Thymus (tissue), 11 donors: ENCODE data around the gene NEIL3. TPM values are rescaled to one million over a fixed set of nuclear protein-coding genes. Genes with fewer than 3 reads are reported as not detected.
A peak's percentile ranks its signal among the peaks of the same experiment; 100 is the strongest.

Experiments used
- DNase-seq, 9 donors: peaks; one replicate each; pipeline ENCODE4 v3.0.0-alpha.2; 2013; ENCODE audit warnings: low spot score in 9 of 9, low read depth in 6 of 9, missing footprints in 1 of 9
- H3K27ac ChIP-seq, 2 donors: one replicate each; pipeline ENCODE4 v1.5.1; 2013; ENCODE audit warnings: control low read depth in 1 of 2, low read depth in 1 of 2, low read length in 1 of 2, mild to moderate bottlenecking in 1 of 2, moderate library complexity in 1 of 2
- H3K27me3 ChIP-seq, 2 donors: one replicate each; pipeline ENCODE4 v1.5.1; 2013; ENCODE audit warnings: low read length in 1 of 2; ENCODE audit not compliant: control insufficient read depth in 2 of 2, insufficient read depth in 1 of 2
- H3K36me3 ChIP-seq, 2 donors: one replicate each; pipeline ENCODE4 v1.5.1; 2013; ENCODE audit warnings: low read length in 1 of 2, mild to moderate bottlenecking in 1 of 2, moderate library complexity in 1 of 2; ENCODE audit not compliant: control insufficient read depth in 2 of 2, insufficient read depth in 2 of 2
- H3K4me1 ChIP-seq, 2 donors: one replicate each; pipeline ENCODE4 v1.5.1; 2013; ENCODE audit warnings: low read length in 2 of 2; ENCODE audit not compliant: control insufficient read depth in 2 of 2, insufficient read depth in 2 of 2
- H3K4me3 ChIP-seq, 2 donors: one replicate each; pipeline ENCODE4 v1.5.1; 2013; ENCODE audit warnings: low read length in 2 of 2, control low read depth in 1 of 2, mild to moderate bottlenecking in 1 of 2
- H3K9me3 ChIP-seq, 2 donors: one replicate each; pipeline ENCODE4 v1.5.1; 2013; ENCODE audit warnings: low read length in 1 of 2, mild to moderate bottlenecking in 1 of 2; ENCODE audit not compliant: control insufficient read depth in 2 of 2, insufficient read depth in 1 of 2
- WGBS: extraction: QIAGEN DNeasy Blood & Tissue Kit; methylation state at CpG from one replicate; pipeline ENCODE4 v1.1.7; 2013; 5-methylcytosine and 5-hydroxymethylcytosine counted together
- polyA plus RNA-seq: library from polyadenylated mRNA; stranded (reverse); fragments of 200-250 nt; gene quantifications from one replicate; pipeline ENCODE4 v1.2.3, GENCODE V29; 2013
- total RNA-seq: library from RNA; stranded (reverse); fragments of 120-200 nt; gene quantifications from one replicate; pipeline ENCODE4 v1.2.4, GENCODE V29; 2013
- donor health status: healthy.

Gene NEIL3
- total and polyA plus RNA-seq, 2 donors = 3.6 to 44.9 TPM

DNA sequence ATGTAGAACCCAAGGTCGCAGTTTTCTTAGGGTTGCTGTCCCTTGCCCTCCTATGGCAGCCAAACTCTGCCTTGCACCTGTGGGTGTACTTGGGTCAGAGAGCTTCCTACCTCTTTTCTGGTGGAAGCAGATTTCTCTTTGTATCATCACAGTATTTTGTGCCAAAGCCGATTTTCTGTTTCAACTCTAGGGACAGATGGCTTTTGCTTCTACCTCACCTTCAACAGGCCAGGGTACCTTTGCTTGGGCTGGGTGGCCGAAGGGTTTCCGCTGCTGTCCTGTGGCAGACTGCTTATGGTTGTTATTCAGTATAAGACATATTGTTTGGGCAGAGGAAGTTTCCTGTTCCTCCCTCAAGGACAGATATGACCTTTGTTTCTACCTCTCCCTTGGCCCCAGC is 22.4 kb downstream of the NEIL3 start:
- WGBS = 98% methylated on average over 4 of the region's 4 CpGs
- peak overlapping the region; percentile 22 to 82 for H3K27ac ChIP-seq

DNA sequence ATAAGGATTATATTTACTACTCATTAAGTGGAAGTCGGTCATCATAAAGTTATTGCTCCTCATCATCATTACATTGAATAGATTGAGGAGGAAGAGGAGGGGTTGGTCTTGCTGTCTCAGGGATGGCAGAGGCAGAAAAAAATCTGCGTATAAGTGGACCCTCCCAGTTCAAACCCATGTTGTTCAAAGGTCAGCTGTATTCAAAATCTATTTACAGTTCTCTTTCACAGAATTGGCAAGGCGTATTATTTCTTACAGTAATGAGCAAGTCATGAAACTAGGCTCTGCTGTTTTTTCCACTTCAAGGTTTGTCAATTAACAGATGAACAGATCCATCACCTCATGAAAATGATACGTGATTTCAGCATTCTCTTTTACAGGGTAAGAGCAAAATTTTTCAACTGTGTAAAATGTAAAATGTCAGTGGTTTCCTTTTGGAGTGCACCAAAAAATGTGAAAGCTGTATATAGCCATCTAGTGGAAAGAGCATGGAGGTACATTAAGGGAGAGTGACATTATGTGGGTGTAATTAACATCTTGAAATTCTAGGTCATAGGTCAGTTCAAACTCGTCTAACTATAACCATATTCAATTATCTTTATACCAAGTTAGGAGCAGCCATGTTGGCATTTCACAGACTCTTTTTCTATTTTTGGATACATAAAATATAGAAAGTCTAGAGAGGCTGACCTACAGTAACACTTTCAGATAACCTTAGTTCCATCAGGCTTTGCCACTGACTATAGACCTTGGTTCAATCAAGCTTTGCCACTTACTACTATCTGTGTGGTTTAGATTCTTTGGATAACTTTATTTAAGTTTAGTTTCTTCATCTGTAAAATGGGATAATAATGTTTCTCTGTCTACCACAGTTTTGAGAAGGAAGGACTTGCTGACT is 30.1 kb downstream of the NEIL3 start:
- Histone ChIP-seq H3K4me1 (peaks cover 0 to 6% of the 10 kb centered on the region in 2 donors), H3K4me3 (no peak overlapping the region), H3K36me3 (peaks cover 8 to 70% of the 10 kb centered on the region in 2 donors), H3K9me3 (no peaks in the 10 kb centered on the region), H3K27ac (peak overlapping the region in 1 of 2 donors; percentile 69), H3K27me3 (no peaks in the 10 kb centered on the region)
- WGBS = 73% methylated on average over 5 of the region's 5 CpGs
- DNase-seq = peak in 6 of 9 donors; percentile 23 to 80 (median 47)

More for the DNA sequence above, 22.4 kb downstream of the NEIL3 start:
- Histone ChIP-seq H3K4me1 (peaks cover 0 to 16% of the 10 kb centered on the region in 2 donors), H3K9me3 (peaks cover 0 to 7% of the 10 kb centered on the region in 2 donors), H3K4me3 (no peak overlapping the region), H3K36me3 (peaks cover 0 to 56% of the 10 kb centered on the region in 2 donors), H3K27me3 (no peaks in the 10 kb centered on the region)
- no peak for DNase-seq

DNA sequence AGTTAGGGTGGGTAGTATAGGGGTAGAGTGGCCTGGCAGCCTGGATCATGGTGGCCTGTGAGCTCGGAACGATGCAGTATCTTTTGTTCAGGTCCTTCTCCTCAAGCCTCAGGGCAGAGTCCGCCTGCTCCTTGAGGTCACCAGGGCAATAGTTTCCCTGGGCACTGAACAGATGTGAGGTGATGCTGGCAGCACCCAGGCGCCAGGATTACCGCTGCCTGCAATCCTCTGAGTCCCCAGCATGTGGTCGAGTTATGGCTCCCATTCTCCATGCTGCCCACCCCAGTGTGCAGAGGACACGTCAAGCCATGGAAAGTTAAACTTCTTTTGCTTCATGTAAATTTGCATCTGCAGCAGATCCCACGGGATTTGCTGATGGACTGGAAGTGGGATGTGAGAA is 38.7 kb downstream of the NEIL3 start:
- Histone ChIP-seq H3K27me3 (no peaks in the 10 kb centered on the region), H3K4me1 (no peaks in the 10 kb centered on the region), H3K4me3 (no peak overlapping the region), H3K9me3 (peaks cover 0 to 4% of the 10 kb centered on the region in 2 donors), H3K27ac (no peak overlapping the region), H3K36me3 (peaks cover 21 to 80% of the 10 kb centered on the region in 2 donors)
- 98% methylated on average over 8 of the region's 8 CpGs for WGBS
- no peak for DNase-seq

DNA sequence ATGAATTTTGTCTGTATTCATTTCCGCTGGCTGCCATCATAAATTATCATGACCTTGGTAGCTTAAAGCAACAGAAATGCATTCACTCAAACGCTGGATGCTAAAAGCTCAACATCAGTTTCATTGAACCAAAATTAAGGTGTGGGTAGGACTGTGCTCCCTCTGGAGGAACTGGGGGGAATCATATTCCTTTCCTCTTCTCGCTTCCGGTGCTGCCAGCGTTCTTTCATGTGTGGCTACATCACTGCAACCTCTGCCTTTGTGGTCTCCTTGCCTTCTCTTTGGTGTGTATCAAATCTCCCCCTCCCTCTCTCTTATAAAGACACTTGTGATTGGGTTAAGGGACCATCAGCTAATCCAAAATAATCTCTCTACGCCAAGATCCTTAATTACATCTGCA is 39.5 kb downstream of the NEIL3 start:
- DNase-seq = no peak
- 95% methylated on average over 6 of the region's 6 CpGs for WGBS
- no peak overlapping the region for H3K4me3 ChIP-seq
- H3K36me3 ChIP-seq = peaks cover 20 to 81% of the 10 kb centered on the region in 2 donors
- H3K27ac ChIP-seq = no peak overlapping the region
- H3K9me3 ChIP-seq = peaks cover 0 to 4% of the 10 kb centered on the region in 2 donors
- H3K4me1 ChIP-seq = no peaks in the 10 kb centered on the region
- H3K27me3 ChIP-seq = no peaks in the 10 kb centered on the region

DNA sequence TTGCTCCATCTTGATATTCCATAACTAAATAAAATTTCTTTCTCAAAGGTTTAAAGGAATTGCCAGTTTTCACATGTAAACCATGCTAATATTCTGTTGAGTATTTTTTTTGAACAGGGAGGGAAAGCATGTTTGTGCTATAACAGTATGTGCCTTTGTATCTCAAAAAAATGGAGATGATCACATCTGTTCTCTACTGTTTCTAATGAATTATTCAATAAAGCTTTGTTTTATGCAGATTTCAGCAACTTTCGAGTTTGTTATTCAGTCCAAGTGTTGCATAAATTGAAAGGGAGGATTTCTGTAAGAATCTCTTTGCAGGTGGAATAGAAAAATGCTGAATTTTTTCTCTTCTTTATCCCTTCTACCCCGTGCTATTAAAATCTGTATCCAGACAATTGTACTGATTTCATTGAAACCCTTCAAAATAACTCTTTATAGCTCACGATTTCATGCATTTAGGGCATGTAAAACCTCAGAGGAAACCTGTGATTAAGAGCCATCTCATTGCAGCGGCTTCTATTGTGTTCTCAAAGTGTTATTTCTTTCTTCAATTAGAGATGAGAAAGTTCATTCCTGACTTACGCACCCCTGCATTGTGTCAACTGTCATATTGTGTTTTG is 42.1 kb downstream of the NEIL3 start:
- DNase-seq = no peak
- Histone ChIP-seq H3K9me3 (peaks cover 0 to 4% of the 10 kb centered on the region in 2 donors), H3K36me3 (peaks cover 22 to 81% of the 10 kb centered on the region in 2 donors), H3K4me3 (no peak overlapping the region), H3K27me3 (no peaks in the 10 kb centered on the region), H3K27ac (no peak overlapping the region), H3K4me1 (no peaks in the 10 kb centered on the region)
- WGBS = 97% methylated on average over 5 of the region's 5 CpGs

GRCh38 chr4:177356206-177356605 is 46.5 kb downstream of the NEIL3 start:
- H3K9me3 ChIP-seq = no peaks in the 10 kb centered on the region
- H3K36me3 ChIP-seq = peaks cover 11 to 83% of the 10 kb centered on the region in 2 donors
- no peak overlapping the region for H3K27ac ChIP-seq
- no peaks in the 10 kb centered on the region for H3K27me3 ChIP-seq
- no peak overlapping the region for H3K4me3 ChIP-seq
- no peak for DNase-seq
- H3K4me1 ChIP-seq = no peaks in the 10 kb centered on the region

DNA sequence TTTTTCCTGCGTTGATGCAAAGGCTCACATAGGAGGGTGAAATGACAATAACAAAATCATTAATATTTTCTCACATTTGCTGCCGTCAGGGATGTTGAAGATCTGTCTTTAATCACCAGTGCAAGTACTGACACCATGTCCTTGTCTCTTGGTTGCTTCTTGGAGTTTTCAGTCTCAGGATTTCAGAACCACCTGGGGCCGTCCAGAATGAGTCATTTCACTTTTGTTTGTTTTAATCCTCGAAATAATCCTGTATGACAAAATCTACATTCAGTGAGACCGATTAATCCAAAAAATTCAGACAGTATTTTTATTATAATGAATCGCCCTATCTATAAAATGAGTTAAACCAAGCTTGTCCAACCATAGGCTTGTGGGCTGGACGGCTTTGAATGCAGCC is 47.2 kb downstream of the NEIL3 start:
- DNase-seq = no peak
- Histone ChIP-seq H3K27ac (no peak overlapping the region), H3K9me3 (no peaks in the 10 kb centered on the region), H3K27me3 (no peaks in the 10 kb centered on the region), H3K36me3 (peaks cover 11 to 82% of the 10 kb centered on the region in 2 donors), H3K4me3 (no peak overlapping the region), H3K4me1 (no peaks in the 10 kb centered on the region)
- 98% methylated on average over 7 of the region's 7 CpGs for WGBS

GRCh38 chr4:177367336-177367735 is 57.7 kb downstream of the NEIL3 start:
- no peaks in the 10 kb centered on the region for H3K27me3 ChIP-seq
- peaks cover 5 to 20% of the 10 kb centered on the region in 2 donors for H3K36me3 ChIP-seq
- peaks cover 0 to 5% of the 10 kb centered on the region in 2 donors for H3K4me1 ChIP-seq
- H3K9me3 ChIP-seq = no peaks in the 10 kb centered on the region
- H3K4me3 ChIP-seq = no peak overlapping the region
- no peak overlapping the region for H3K27ac ChIP-seq
- WGBS = 18% methylated on average over 3 of the region's 3 CpGs
- DNase-seq = peak; percentile 6 to 69 (median 23)

DNA sequence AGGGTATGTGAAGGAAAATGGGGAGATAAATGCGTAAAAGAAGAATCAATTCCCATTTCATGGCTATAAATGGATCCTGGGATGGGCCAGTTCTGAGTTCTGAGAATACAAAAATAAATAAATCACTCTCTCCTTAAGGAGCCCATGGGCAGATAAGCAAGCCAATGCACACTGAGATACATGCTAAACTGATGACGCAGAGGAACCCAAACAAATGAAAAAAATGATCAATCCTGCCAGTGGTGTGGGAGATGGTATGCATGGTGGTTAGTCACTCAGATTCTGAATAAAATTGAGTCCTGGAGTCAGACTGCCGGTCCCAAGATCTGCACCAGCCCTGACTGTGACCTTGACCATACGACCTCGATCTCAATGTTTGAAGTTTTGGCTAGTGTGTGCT is 59.7 kb downstream of the NEIL3 start:
- Histone ChIP-seq H3K27ac (no peak overlapping the region), H3K36me3 (peaks cover 0 to 2% of the 10 kb centered on the region in 2 donors), H3K9me3 (no peaks in the 10 kb centered on the region), H3K4me3 (no peak overlapping the region), H3K27me3 (no peaks in the 10 kb centered on the region), H3K4me1 (peaks cover 0 to 5% of the 10 kb centered on the region in 2 donors)
- 96% methylated on average over 5 of the region's 5 CpGs for WGBS
- no peak for DNase-seq
